ENCODE results near the gene WDR33. TPM values are rescaled to one million over a fixed set of nuclear protein-coding genes. Genes with fewer than 3 reads are reported as not detected.
"Not testable (repeated sequence)": the region's sequence is repeated elsewhere in the genome, so short reads cannot be mapped to it uniquely, and the experiment has no call there.

WDR33 gene
- total and polyA plus RNA-seq, 4 experiments from 2014 or later: 19.4 to 86.2 (median 70.4) TPM

GRCh38 chr2:127753374-127753773 is 57.6 kb downstream of the WDR33 start:
- H3K9me3 Mint-ChIP-seq: no peaks in the 10 kb centered on the region
- no peak overlapping the region for H3K4me3 ChIP-seq (ENCODE audit: low read length in 2 of 2)
- no peaks in the 10 kb centered on the region for H3K27me3 Mint-ChIP-seq
- H3K36me3 ChIP-seq (ENCODE audit: insufficient read depth, low read length): peaks cover 3% of the 10 kb centered on the region
- H3K27ac ChIP-seq (ENCODE audit: low read depth, low read length): no peak overlapping the region
- peaks cover 1 to 30% of the 10 kb centered on the region in 2 donors for H3K36me3 Mint-ChIP-seq
- ChIA-PET CTCF (ENCODE audit: partially characterized antibody) (no interaction called here), POLR2A (ENCODE audit: partially characterized antibody) (no interaction called here)
- no peaks in the 10 kb centered on the region for H3K27me3 ChIP-seq (ENCODE audit: insufficient read depth, low read length)
- H3K4me3 Mint-ChIP-seq: no peak overlapping the region
- H3K4me1 ChIP-seq (ENCODE audit: insufficient read depth, low read length): no peaks in the 10 kb centered on the region
- H3K4me1 Mint-ChIP-seq: peaks cover 0 to 2% (median 0%) of the 10 kb centered on the region in 4 donors
- DNase-seq: no peak
- intact Hi-C loops (cut with micrococcal nuclease): no loop called here
- no peaks in the 10 kb centered on the region for H3K9me3 ChIP-seq (ENCODE audit: control insufficient read depth in 1 of 2, low read length in 2 of 2)
- H3K27ac Mint-ChIP-seq: no peak overlapping the region

GRCh38 chr2:127749537-127749936 is 61.4 kb downstream of the WDR33 start:
- H3K27ac Mint-ChIP-seq; H3K27me3 Mint-ChIP-seq; H3K9me3 ChIP-seq (ENCODE audit: control insufficient read depth in 1 of 2, low read length in 2 of 2); CTCF ChIA-PET (ENCODE audit: partially characterized antibody); H3K4me3 ChIP-seq (ENCODE audit: low read length in 2 of 2); H3K4me3 Mint-ChIP-seq; H3K27me3 ChIP-seq (ENCODE audit: insufficient read depth, low read length); H3K9me3 Mint-ChIP-seq; intact Hi-C loops (cut with micrococcal nuclease); DNase-seq; H3K27ac ChIP-seq (ENCODE audit: low read depth, low read length); H3K4me1 ChIP-seq (ENCODE audit: insufficient read depth, low read length); H3K4me1 Mint-ChIP-seq: not testable (repeated sequence)
- H3K36me3 Mint-ChIP-seq: peaks cover 19 to 38% of the 10 kb centered on the region in 2 donors
- peaks cover 12% of the 10 kb centered on the region for H3K36me3 ChIP-seq (ENCODE audit: insufficient read depth, low read length)
- POLR2A ChIA-PET (ENCODE audit: partially characterized antibody): interaction anchor here (1.3 kb wide), 1 partner anchor 47 kb away, joined by 5 read pairs; no protein-coding TSS in a partner anchor

- Histone ChIP-seq H3K27me3 (ENCODE audit: insufficient read depth, low read length) (no peaks in the 10 kb centered on the region), H3K36me3 (ENCODE audit: insufficient read depth, low read length) (peaks cover 12% of the 10 kb centered on the region), H3K4me1 (ENCODE audit: insufficient read depth, low read length) (no peaks in the 10 kb centered on the region), H3K9me3 (ENCODE audit: control insufficient read depth in 1 of 2, low read length in 2 of 2) (no peaks in the 10 kb centered on the region), H3K27ac (ENCODE audit: low read depth, low read length) (no peak overlapping the region), H3K4me3 (ENCODE audit: low read length in 2 of 2) (no peak overlapping the region)
- no peaks in the 10 kb centered on the region for H3K9me3 Mint-ChIP-seq
- CTCF ChIA-PET (ENCODE audit: partially characterized antibody): no interaction called here
- H3K27ac Mint-ChIP-seq: peak overlapping the region in 2 of 7 donors; percentile 15 to 47
- no peaks in the 10 kb centered on the region for H3K27me3 Mint-ChIP-seq
- peaks cover 0 to 7% (median 3%) of the 10 kb centered on the region in 4 donors for H3K4me1 Mint-ChIP-seq
- H3K36me3 Mint-ChIP-seq: peaks cover 24 to 38% of the 10 kb centered on the region in 2 donors
- no peak overlapping the region for H3K4me3 Mint-ChIP-seq
- POLR2A ChIA-PET (ENCODE audit: partially characterized antibody): no interaction called here
- no peak for DNase-seq
- intact Hi-C loops (cut with micrococcal nuclease): no loop called here
These were observed 63.4 kb downstream of the WDR33 start for GRCh38 chr2:127747621-127748020.

- no peak for DNase-seq
- Mint-ChIP-seq H3K4me3 (no peak overlapping the region), H3K27me3 (no peaks in the 10 kb centered on the region), H3K27ac (no peak overlapping the region), H3K4me1 (peaks cover 0 to 23% (median 13%) of the 10 kb centered on the region in 4 donors), H3K9me3 (no peaks in the 10 kb centered on the region), H3K36me3 (peaks cover 44 to 47% of the 10 kb centered on the region in 2 donors)
- intact Hi-C loops (cut with micrococcal nuclease): no loop called here
- no peaks in the 10 kb centered on the region for H3K9me3 ChIP-seq (ENCODE audit: control insufficient read depth in 1 of 2, low read length in 2 of 2)
- H3K4me3 ChIP-seq (ENCODE audit: low read length in 2 of 2): no peak overlapping the region
- no peak overlapping the region for H3K27ac ChIP-seq (ENCODE audit: low read depth, low read length)
- peaks cover 11% of the 10 kb centered on the region for H3K36me3 ChIP-seq (ENCODE audit: insufficient read depth, low read length)
- POLR2A ChIA-PET (ENCODE audit: partially characterized antibody): interaction anchor here (1.1 kb wide), 1 partner anchor 41 kb away, joined by 3 read pairs; no protein-coding TSS in a partner anchor
- H3K4me1 ChIP-seq (ENCODE audit: insufficient read depth, low read length): no peaks in the 10 kb centered on the region
- CTCF ChIA-PET (ENCODE audit: partially characterized antibody): no interaction called here
- no peaks in the 10 kb centered on the region for H3K27me3 ChIP-seq (ENCODE audit: insufficient read depth, low read length)
These were observed 67.4 kb downstream of the WDR33 start for GRCh38 chr2:127743477-127744026.

GRCh38 chr2:127740665-127741288 is 70.2 kb downstream of the WDR33 start:
- no peak overlapping the region for H3K4me3 ChIP-seq (ENCODE audit: low read length in 2 of 2)
- H3K27me3 Mint-ChIP-seq: no peaks in the 10 kb centered on the region
- peaks cover 8% of the 10 kb centered on the region for H3K36me3 ChIP-seq (ENCODE audit: insufficient read depth, low read length)
- intact Hi-C loops (cut with micrococcal nuclease): no loop called here
- CTCF ChIA-PET (ENCODE audit: partially characterized antibody): no interaction called here
- H3K4me1 Mint-ChIP-seq: peaks cover 0 to 22% (median 15%) of the 10 kb centered on the region in 4 donors
- no peaks in the 10 kb centered on the region for H3K27me3 ChIP-seq (ENCODE audit: insufficient read depth, low read length)
- H3K36me3 Mint-ChIP-seq: peaks cover 40 to 49% of the 10 kb centered on the region in 2 donors
- POLR2A ChIA-PET (ENCODE audit: partially characterized antibody): no interaction called here
- no peak overlapping the region for H3K4me3 Mint-ChIP-seq
- no peaks in the 10 kb centered on the region for H3K9me3 ChIP-seq (ENCODE audit: control insufficient read depth in 1 of 2, low read length in 2 of 2)
- H3K27ac ChIP-seq (ENCODE audit: low read depth, low read length): no peak overlapping the region
- H3K4me1 ChIP-seq (ENCODE audit: insufficient read depth, low read length): no peaks in the 10 kb centered on the region
- no peaks in the 10 kb centered on the region for H3K9me3 Mint-ChIP-seq
- no peak for DNase-seq
- peak overlapping the region in 3 of 7 donors; percentile 17 to 92 (median 32) for H3K27ac Mint-ChIP-seq

- Mint-ChIP-seq H3K4me1 (peaks cover 0 to 22% (median 15%) of the 10 kb centered on the region in 4 donors), H3K4me3 (peak overlapping the region in 1 of 8 donors; percentile 60), H3K27me3 (no peaks in the 10 kb centered on the region), H3K9me3 (no peaks in the 10 kb centered on the region), H3K36me3 (peaks cover 38 to 47% of the 10 kb centered on the region in 2 donors), H3K27ac (no peak overlapping the region)
- Histone ChIP-seq H3K4me1 (ENCODE audit: insufficient read depth, low read length) (no peaks in the 10 kb centered on the region), H3K27ac (ENCODE audit: low read depth, low read length) (no peak overlapping the region), H3K9me3 (ENCODE audit: control insufficient read depth in 1 of 2, low read length in 2 of 2) (no peaks in the 10 kb centered on the region), H3K27me3 (ENCODE audit: insufficient read depth, low read length) (no peaks in the 10 kb centered on the region), H3K36me3 (ENCODE audit: insufficient read depth, low read length) (peaks cover 8% of the 10 kb centered on the region), H3K4me3 (ENCODE audit: low read length in 2 of 2) (no peak overlapping the region)
- intact Hi-C loops (cut with micrococcal nuclease): no loop called here
- ChIA-PET POLR2A (ENCODE audit: partially characterized antibody) (no interaction called here), CTCF (ENCODE audit: partially characterized antibody) (no interaction called here)
- no peak for DNase-seq
These were observed 71.2 kb downstream of the WDR33 start for GRCh38 chr2:127739800-127740199.

GRCh38 chr2:127737892-127738291 is 73.1 kb downstream of the WDR33 start:
- Histone ChIP-seq H3K9me3 (ENCODE audit: control insufficient read depth in 1 of 2, low read length in 2 of 2) (no peaks in the 10 kb centered on the region), H3K4me3 (ENCODE audit: low read length in 2 of 2) (no peak overlapping the region), H3K27ac (ENCODE audit: low read depth, low read length) (no peak overlapping the region), H3K36me3 (ENCODE audit: insufficient read depth, low read length) (peaks cover 8% of the 10 kb centered on the region), H3K4me1 (ENCODE audit: insufficient read depth, low read length) (no peaks in the 10 kb centered on the region), H3K27me3 (ENCODE audit: insufficient read depth, low read length) (no peaks in the 10 kb centered on the region)
- CTCF ChIA-PET (ENCODE audit: partially characterized antibody): no interaction called here
- Mint-ChIP-seq H3K9me3 (no peaks in the 10 kb centered on the region), H3K4me3 (no peak overlapping the region), H3K27ac (no peak overlapping the region), H3K36me3 (peaks cover 31 to 42% of the 10 kb centered on the region in 2 donors), H3K27me3 (no peaks in the 10 kb centered on the region), H3K4me1 (peaks cover 0 to 20% (median 14%) of the 10 kb centered on the region in 4 donors)
- DNase-seq: no peak
- intact Hi-C loops (cut with micrococcal nuclease): no loop called here
- POLR2A ChIA-PET (ENCODE audit: partially characterized antibody): no interaction called here

Data from CD4-positive, alpha-beta memory T cell (primary cell).